ENCODE measurements around the gene CCL1. TPM values are rescaled to one million over a fixed set of nuclear protein-coding genes. Genes with fewer than 3 reads are reported as not detected.

CCL1 gene
- total RNA-seq, 2 experiments from 2014 or later, result 0.73 to 25.6 TPM

DNA sequence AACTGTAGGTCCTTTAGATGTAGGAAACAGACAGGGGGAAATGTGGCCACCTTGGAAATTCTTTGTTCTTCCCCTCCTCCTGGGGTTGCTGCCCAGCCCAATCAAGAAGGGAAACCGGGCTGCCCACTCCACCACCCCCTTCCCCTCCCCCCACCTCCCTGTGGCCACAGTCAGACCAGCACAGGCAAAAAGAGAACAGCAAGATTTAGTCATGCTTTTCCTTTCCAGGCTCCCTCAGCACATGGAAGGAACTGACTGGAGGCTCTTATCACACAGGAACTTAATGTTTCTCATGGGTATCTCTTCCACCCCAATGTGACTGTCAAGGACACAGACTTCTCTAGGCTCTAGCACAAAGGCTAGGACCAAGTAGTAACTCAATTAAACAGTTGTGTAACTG, 3.0 kb upstream of the CCL1 start:
- Mint-ChIP-seq H3K36me3 (no peaks in the 10 kb centered on the region), H3K4me1 (peaks cover 61% of the 10 kb centered on the region), H3K9me3 (ENCODE audit: low read depth) (no peaks in the 10 kb centered on the region), H3K4me3 (no peak overlapping the region), H3K27me3 (peaks cover 35% of the 10 kb centered on the region), H3K27ac (peak overlapping the region; percentile 22)
- ATAC-seq, result no peak
- no peak for DNase-seq
- CTCF ChIA-PET, result interaction anchor here (6.6 kb wide), 1 partner anchor 11 kb away, joined by 38 read pairs; no protein-coding TSS in a partner anchor

DNA sequence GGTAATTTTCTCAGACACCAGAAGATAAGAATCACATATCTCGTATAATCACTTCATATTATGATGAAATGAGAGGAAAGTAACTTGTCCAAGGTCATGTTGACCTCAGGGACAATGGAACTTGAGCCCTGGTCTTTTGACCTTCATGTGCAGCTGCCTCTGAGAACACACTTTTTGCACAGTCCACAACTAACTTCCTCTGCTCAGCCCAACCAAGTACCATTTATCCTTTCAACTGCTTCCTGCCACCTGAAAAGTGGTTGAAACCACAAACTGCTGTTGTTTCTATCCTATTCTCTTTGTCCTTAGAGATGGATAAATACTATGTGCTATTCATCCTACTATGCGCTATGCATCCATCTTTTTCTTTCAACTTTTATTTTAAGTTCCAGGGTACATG, 2.3 kb upstream of the CCL1 start:
- no peak overlapping the region for H3K4me3 Mint-ChIP-seq
- peaks cover 36% of the 10 kb centered on the region for H3K27me3 Mint-ChIP-seq
- no peaks in the 10 kb centered on the region for H3K36me3 Mint-ChIP-seq
- DNase-seq, result no peak
- H3K9me3 Mint-ChIP-seq (ENCODE audit: low read depth), result no peaks in the 10 kb centered on the region
- H3K4me1 Mint-ChIP-seq, result peaks cover 67% of the 10 kb centered on the region
- CTCF ChIA-PET, result interaction anchor here (1.2 to 6.9 kb wide), 4 partner anchors 12 to 164 kb away, joined by 5 to 262 read pairs (median 22); no protein-coding TSS in a partner anchor
- ATAC-seq, result peak; percentile 29
- peak overlapping the region; percentile 16 for H3K27ac Mint-ChIP-seq

DNA sequence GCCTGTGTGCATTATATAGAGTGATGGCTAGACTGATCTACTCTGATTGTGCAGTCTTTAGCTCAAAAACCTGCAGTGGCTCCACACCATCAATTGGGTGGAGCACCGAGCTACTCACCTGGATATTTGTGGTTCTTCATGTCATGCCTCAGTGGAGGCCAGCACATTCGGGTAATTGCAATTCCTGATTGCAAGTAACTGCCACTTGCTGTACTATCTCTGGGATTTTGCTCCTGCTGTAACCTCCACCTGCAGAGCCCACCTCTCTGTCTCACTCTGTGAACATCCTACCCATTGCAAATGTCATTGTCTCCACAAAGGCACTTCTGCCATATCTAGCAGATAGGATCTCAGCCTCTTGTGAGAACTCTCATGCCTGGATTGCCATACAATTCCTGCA, 1.7 kb upstream of the CCL1 start:
- no peaks in the 10 kb centered on the region for H3K9me3 Mint-ChIP-seq (ENCODE audit: low read depth)
- no peak for ATAC-seq
- H3K4me3 Mint-ChIP-seq, result no peak overlapping the region
- H3K27me3 Mint-ChIP-seq, result peaks cover 41% of the 10 kb centered on the region
- peak overlapping the region; percentile 25 for H3K27ac Mint-ChIP-seq
- peaks cover 70% of the 10 kb centered on the region for H3K4me1 Mint-ChIP-seq
- DNase-seq, result no peak
- H3K36me3 Mint-ChIP-seq, result no peaks in the 10 kb centered on the region
- CTCF ChIA-PET, result interaction anchor here (1.1 to 6.9 kb wide), 5 partner anchors 13 to 163 kb away, joined by 3 to 262 read pairs (median 7); no protein-coding TSS in a partner anchor

DNA sequence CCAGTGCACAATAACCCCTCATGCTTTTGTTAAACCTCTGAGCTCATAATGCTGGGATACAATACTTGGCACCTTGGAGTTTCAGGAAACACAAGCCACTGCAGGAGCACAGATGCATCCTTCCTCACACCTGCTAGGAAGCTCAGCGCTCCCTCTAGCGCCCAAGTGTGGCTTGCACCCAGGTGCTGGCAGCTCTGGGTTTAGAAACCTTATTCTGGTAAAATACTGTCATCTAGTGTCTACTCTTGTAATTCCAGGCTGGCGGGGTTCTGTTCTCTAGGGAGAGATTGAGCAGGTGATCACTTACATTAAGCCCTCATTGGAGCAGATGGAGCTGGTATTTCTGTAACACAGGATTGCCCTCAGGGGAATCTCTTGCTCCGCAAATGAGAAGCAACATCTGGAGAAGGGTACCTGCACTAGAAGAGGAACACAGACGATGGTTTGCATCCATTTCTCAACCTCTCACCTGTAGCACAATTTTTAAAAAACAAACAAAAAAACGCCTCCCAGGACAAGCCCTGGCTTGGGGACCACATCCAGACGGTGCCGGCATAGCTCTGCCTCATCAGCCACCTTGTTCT, 1.5 kb downstream of the CCL1 start:
- H3K36me3 Mint-ChIP-seq, result no peaks in the 10 kb centered on the region
- no peak overlapping the region for H3K4me3 Mint-ChIP-seq
- CTCF ChIA-PET, result interaction anchor here (0.6 to 6.9 kb wide), 52 partner anchors 9 to 758 kb away, joined by 3 to 262 read pairs (median 5); partner anchors contain the start of genes CCL8 and RAD51D
- peaks cover 59% of the 10 kb centered on the region for H3K4me1 Mint-ChIP-seq
- ATAC-seq, result peak; percentile 92
- H3K27ac Mint-ChIP-seq, result no peak overlapping the region
- H3K27me3 Mint-ChIP-seq, result peaks cover 51% of the 10 kb centered on the region
- no peaks in the 10 kb centered on the region for H3K9me3 Mint-ChIP-seq (ENCODE audit: low read depth)
- peak; percentile 91 for DNase-seq

DNA sequence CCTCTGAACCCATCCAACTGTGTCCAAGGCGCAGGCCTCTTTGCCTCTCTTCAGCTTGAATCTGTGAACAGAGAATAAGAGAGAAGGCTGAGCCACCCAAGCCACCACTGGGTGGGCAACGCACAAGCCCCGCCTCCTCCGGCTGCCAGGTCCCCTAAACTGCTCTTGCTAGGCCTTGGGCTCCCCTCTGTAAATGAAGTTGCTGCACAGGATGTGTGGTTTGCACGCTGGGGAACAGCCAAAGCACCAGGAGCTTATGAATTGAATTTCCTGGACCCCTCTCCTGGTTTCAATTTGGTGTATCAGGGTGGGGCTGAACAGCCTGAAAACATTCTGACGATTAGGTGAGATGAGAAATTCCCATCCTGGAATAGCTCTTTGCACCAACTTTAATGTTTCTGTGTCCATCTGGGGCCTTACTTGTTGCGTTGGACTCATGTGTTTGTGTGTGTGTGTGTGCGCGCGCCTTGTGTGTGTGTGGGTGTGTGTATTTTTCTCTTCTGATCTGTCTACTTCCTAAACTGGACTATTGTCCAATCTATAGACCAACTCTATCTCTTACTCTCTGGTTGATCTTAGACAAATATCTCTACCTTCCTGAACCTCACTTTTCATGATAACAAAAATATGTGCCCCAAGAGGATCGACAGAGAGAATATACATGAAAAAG, 2.3 kb downstream of the CCL1 start:
- ATAC-seq (no peak), DNase-seq (no peak)
- Mint-ChIP-seq H3K4me1 (peaks cover 51% of the 10 kb centered on the region), H3K9me3 (ENCODE audit: low read depth) (no peaks in the 10 kb centered on the region), H3K4me3 (no peak overlapping the region), H3K27me3 (peaks cover 56% of the 10 kb centered on the region), H3K36me3 (no peaks in the 10 kb centered on the region), H3K27ac (no peak overlapping the region)
- CTCF ChIA-PET, result interaction anchor here (0.6 to 6.9 kb wide), 49 partner anchors 8 to 759 kb away, joined by 3 to 262 read pairs (median 5); partner anchors contain the start of genes CCL8 and RAD51D

DNA sequence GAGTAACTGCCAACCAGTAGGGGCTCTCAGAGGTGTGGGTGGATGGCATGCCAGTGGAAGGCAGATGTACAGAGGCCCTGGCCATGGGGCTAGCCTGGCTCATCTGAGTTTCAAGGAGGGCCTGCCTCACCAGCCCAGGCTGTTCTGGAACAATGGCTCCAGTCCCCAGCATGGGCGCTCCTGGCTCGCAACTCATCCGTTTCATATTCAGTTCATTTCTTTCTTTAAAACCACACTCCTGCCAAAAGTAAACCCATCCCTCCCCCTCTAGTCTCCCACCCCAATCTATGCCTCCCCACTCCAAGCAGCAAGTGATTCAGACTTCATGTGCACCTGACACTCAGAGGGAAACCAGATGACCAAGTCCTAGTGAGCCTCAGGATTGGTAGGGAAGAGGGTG, 4.4 kb downstream of the CCL1 start:
- H3K9me3 Mint-ChIP-seq (ENCODE audit: low read depth), result no peaks in the 10 kb centered on the region
- H3K27me3 Mint-ChIP-seq, result peaks cover 57% of the 10 kb centered on the region
- H3K4me1 Mint-ChIP-seq, result peaks cover 31% of the 10 kb centered on the region
- H3K27ac Mint-ChIP-seq, result no peak overlapping the region
- no peak for DNase-seq
- H3K4me3 Mint-ChIP-seq, result no peak overlapping the region
- H3K36me3 Mint-ChIP-seq, result no peaks in the 10 kb centered on the region
- ATAC-seq, result no peak
- CTCF ChIA-PET, result interaction anchor here (0.8 to 5.1 kb wide), 3 partner anchors 20 to 187 kb away, joined by 4 to 31 read pairs (median 7); no protein-coding TSS in a partner anchor

DNA sequence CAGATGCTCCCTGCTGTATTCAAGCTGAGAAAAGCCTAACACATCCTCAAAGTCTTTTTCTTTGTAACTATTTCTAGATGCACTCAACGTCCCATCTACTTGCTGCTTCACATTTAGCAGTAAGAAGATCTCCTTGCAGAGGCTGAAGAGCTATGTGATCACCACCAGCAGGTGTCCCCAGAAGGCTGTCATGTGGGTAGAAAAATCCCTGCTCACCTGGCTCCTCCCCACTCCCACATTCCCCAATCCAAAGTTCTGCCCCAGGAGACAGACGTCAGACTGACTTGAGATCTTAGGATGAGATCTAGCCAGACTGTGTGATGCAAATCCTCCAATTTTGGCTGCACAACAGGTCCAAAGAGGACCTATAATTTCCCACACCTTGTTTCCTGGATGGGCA, 5.6 kb downstream of the CCL1 start:
- Mint-ChIP-seq H3K9me3 (ENCODE audit: low read depth) (no peaks in the 10 kb centered on the region), H3K27ac (no peak overlapping the region), H3K27me3 (peaks cover 59% of the 10 kb centered on the region), H3K4me3 (no peak overlapping the region), H3K4me1 (peaks cover 19% of the 10 kb centered on the region), H3K36me3 (no peaks in the 10 kb centered on the region)
- CTCF ChIA-PET, result interaction anchor here (1.5 to 5.1 kb wide), 3 partner anchors 30 to 186 kb away, joined by 3 to 31 read pairs (median 7); no protein-coding TSS in a partner anchor
- DNase-seq (no peak), ATAC-seq (no peak)

DNA sequence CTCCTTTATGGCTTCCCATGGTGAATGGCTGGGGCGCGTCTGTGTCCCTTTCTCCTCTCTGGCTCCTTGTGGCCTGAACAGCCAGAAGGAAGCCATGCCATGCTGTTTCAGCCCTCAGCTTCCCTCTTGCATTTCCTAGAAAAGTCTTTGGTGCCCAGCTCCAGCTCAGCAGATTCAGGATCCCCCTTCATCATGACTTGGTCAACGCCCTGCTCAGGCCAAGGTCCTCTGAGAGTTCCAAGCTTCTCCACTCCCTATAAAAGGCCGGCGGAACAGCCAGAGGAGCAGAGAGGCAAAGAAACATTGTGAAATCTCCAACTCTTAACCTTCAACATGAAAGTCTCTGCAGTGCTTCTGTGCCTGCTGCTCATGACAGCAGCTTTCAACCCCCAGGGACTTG, 6.8 kb downstream of the CCL1 start, which contains the start of gene CCL13:
CCL13 (plus strand) TSS at position 287 of the 400 bp plus-strand sequence; CDS start at position 334, 47 bp downstream.
- H3K36me3 Mint-ChIP-seq, result no peaks in the 10 kb centered on the region
- ATAC-seq, result no peak
- H3K4me3 Mint-ChIP-seq, result no peak within 1 kb of the TSS
- CTCF ChIA-PET, result interaction anchor here (1.5 to 5.1 kb wide), 3 partner anchors 31 to 159 kb away, joined by 3 to 31 read pairs (median 5); no protein-coding TSS in a partner anchor
- H3K27me3 Mint-ChIP-seq, result peaks cover 66% of the 10 kb centered on the region
- peaks cover 11% of the 10 kb centered on the region for H3K4me1 Mint-ChIP-seq
- no peaks in the 10 kb centered on the region for H3K9me3 Mint-ChIP-seq (ENCODE audit: low read depth)
- no peak within 1 kb of the TSS for H3K27ac Mint-ChIP-seq
- no peak for DNase-seq

DNA sequence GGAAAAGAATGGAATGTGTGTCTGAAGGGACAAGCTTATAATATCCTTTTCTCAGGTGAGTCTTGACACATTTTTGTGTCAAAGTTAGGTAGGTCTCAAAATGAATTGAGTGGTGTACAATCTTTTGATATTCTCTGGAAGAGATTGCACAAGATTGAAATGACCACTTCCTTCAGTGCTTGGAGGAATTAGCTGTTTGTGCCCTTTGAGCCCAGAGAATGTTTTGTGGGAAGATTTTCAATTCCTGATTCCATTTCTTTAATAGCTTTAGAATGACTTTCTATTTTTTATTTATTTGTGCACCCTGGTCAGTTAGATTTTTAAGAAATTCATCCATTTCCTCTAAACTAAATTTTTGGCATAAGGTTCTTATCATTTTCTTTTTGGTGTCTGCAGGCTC, 8.4 kb downstream of the CCL1 start:
- peaks cover 63% of the 10 kb centered on the region for H3K27me3 Mint-ChIP-seq
- no peaks in the 10 kb centered on the region for H3K4me1 Mint-ChIP-seq
- no peaks in the 10 kb centered on the region for H3K9me3 Mint-ChIP-seq (ENCODE audit: low read depth)
- DNase-seq (no peak), ATAC-seq (no peak)
- CTCF ChIA-PET, result interaction anchor here (1.7 to 5.1 kb wide), 2 partner anchors 153 to 158 kb away, joined by 5 to 31 read pairs; no protein-coding TSS in a partner anchor
- H3K4me3 Mint-ChIP-seq, result no peak overlapping the region
- H3K27ac Mint-ChIP-seq, result no peak overlapping the region
- H3K36me3 Mint-ChIP-seq, result no peaks in the 10 kb centered on the region

DNA sequence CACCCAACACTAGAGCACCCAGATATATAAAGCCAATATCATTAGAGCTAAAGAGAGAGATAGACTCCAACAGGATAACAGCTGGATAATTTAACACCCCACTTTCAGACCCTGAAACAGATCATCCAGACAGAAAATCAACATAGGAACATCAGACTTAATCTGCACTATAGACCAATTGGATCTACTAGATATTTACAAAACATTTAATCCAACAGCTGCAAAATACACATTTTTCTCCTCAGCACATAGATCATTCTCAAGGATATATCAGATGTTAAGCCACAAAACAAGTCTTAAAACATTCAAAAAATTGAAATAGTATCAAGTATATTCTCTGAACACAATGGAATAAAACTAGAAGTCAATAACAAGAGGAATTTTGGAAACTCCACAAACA, 10.8 kb downstream of the CCL1 start:
- peaks cover 68% of the 10 kb centered on the region for H3K27me3 Mint-ChIP-seq
- H3K27ac Mint-ChIP-seq, result no peak overlapping the region
- H3K4me1 Mint-ChIP-seq, result no peaks in the 10 kb centered on the region
- no peaks in the 10 kb centered on the region for H3K36me3 Mint-ChIP-seq
- CTCF ChIA-PET, result interaction anchor here (2.4 kb wide), 1 partner anchor 9 kb away, joined by 16 read pairs; no protein-coding TSS in a partner anchor
- H3K9me3 Mint-ChIP-seq (ENCODE audit: low read depth), result no peaks in the 10 kb centered on the region
- no peak for ATAC-seq
- H3K4me3 Mint-ChIP-seq, result no peak overlapping the region
- no peak for DNase-seq

DNA sequence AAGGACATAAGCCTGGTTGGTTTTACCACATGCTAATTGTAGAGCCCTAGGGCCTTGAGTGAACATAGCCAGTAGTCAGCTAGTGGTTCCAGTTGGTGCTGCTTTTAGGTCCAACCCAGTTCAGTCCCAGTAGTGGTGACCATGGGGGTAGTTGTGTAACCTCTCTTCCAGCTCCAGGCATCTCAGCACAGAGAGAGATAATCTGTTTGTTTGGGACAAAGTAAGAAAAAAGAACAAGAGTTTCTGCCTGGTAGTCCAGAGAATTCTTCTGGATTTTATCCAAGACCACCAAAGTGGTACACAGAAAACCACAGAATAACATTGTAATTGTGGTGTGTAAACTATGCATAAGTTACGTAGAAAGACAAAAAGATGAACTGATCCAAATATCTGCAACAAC, 11.9 kb downstream of the CCL1 start:
- Mint-ChIP-seq H3K4me1 (no peaks in the 10 kb centered on the region), H3K27me3 (peaks cover 71% of the 10 kb centered on the region), H3K36me3 (no peaks in the 10 kb centered on the region), H3K27ac (no peak overlapping the region), H3K4me3 (no peak overlapping the region), H3K9me3 (ENCODE audit: low read depth) (no peaks in the 10 kb centered on the region)
- CTCF ChIA-PET, result interaction anchor here (2.6 kb wide), 1 partner anchor 10 kb away, joined by 16 read pairs; no protein-coding TSS in a partner anchor
- DNase-seq (no peak), ATAC-seq (no peak)

DNA sequence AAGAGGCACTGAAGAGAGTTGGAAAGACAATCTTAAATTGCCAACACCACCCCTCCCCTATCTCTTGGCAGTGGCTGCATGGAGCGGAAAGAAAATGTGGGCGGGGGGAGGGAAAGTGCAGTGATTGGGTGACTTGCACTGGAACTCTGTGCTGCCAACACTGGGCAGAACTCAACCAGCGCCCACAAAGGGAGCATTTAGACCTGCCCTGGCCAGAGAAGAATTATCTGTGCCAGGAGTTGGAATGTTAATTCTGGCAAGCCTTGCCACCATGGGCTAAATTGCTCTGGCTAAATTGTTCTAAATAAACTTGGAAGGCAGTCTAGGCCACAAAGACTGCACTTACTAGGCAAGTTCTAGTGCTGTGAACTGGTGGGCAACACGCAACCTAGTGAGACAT, 13.3 kb downstream of the CCL1 start:
- DNase-seq (no peak), ATAC-seq (no peak)
- CTCF ChIA-PET, result interaction anchor here (0.8 to 2.6 kb wide), 2 partner anchors 12 to 149 kb away, joined by 3 to 16 read pairs; no protein-coding TSS in a partner anchor
- Mint-ChIP-seq H3K4me3 (no peak overlapping the region), H3K36me3 (no peaks in the 10 kb centered on the region), H3K9me3 (ENCODE audit: low read depth) (no peaks in the 10 kb centered on the region), H3K27ac (no peak overlapping the region), H3K4me1 (no peaks in the 10 kb centered on the region), H3K27me3 (peaks cover 75% of the 10 kb centered on the region)

DNA sequence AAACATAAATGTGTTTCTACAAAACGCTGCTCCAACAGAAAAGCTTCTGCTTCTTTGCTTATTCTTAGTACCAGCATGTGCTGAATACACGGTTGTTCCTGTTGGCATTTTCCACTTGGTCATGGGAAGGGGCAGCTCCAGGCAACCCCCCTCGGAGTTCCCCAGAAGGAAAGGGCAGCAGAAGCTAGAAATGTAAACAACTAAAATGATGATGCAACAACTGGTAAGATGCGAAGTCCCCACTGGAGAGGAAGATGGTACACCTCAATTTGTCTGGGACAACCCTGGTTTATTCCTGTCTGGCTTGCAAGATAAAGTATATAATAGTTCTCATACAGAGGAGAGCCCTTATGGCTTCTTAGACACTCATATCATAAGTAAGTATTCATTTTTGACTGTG, 16.0 kb downstream of the CCL1 start:
- DNase-seq (no peak), ATAC-seq (no peak)
- no peak overlapping the region for H3K4me3 Mint-ChIP-seq
- no peak overlapping the region for H3K27ac Mint-ChIP-seq
- H3K4me1 Mint-ChIP-seq, result no peaks in the 10 kb centered on the region
- CTCF ChIA-PET, result interaction anchor here (1.6 kb wide), 1 partner anchor 15 kb away, joined by 3 read pairs; no protein-coding TSS in a partner anchor
- H3K36me3 Mint-ChIP-seq, result no peaks in the 10 kb centered on the region
- peaks cover 74% of the 10 kb centered on the region for H3K27me3 Mint-ChIP-seq
- H3K9me3 Mint-ChIP-seq (ENCODE audit: low read depth), result no peaks in the 10 kb centered on the region
